Measurements from ENCODE around the gene SERPINA12.

SERPINA12 gene

DNA sequence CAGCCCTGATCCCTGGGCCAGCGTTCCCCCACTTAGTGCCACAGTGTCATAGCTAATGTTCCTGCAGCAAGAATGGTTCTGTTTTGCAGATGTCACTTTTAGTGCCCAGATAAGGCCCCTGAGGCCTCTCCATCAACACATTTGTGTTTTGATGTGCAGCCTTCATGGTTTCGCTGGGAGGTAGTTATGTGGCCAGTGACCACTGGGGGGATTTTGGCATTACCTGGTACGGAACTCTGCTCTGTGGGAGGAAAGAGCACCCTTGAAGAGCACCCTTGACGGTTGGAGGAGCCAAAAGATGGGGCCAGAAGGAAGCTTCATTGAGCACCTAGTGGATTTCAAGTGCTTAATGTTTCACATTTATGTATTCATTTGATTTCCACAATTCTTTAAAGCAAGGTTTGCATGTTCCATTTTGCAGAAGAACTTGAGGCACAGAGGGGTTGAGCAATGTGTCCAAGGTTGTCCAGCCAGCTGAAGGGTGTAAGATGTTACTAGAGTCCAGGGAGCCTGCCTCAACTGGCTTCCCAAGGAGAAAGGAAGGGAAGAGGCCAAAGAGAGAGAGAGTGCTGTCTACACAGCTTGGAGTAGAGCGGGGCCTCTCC is 69.7 kb downstream of the SERPINA12 start:
- no peak for DNase-seq (ENCODE audit: low spot score)

Data from AG08396 (cell line).